ENCODE measurements around the gene ACTR2. TPM values are rescaled to one million over a fixed set of nuclear protein-coding genes. Genes with fewer than 3 reads are reported as not detected.
"Not testable (repeated sequence)": the region's sequence is repeated elsewhere in the genome, so short reads cannot be mapped to it uniquely, and the experiment has no call there.

The ACTR2 gene
- total RNA-seq, 1 experiment from 2014 or later, result 228 TPM

DNA sequence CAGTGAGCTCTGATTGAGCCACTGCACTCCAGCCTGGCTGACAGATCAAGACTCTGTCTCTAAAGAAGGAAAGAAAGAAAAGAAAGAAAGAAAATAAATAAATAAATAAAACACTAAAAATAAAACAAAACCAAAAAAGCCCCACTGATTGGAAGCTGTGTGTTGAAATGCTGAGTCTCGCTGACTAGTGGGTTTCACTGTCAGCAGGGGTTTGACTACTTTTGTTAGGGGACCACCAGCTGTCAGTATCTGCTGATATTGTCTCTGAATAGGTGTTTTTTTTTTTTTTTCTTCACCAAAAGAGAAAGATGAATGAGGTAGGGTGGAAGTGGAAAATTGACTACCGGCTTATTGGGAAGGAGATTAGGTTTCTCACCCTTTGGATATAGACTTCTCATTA, 12.8 kb upstream of the ACTR2 start:
- no peaks in the 10 kb centered on the region for H3K9me3 ChIP-seq (ENCODE audit: low read length)
- H3K4me1 ChIP-seq (ENCODE audit: low read length), result no peaks in the 10 kb centered on the region
- H4K20me1 ChIP-seq (ENCODE audit: insufficient read depth, low read depth, low read length), result peaks cover 3% of the 10 kb centered on the region; the same call in 1 of the 2 replicates
- no peaks in the 10 kb centered on the region for H3K36me3 ChIP-seq (ENCODE audit: insufficient read depth, low read length)
- no peak overlapping the region for H3K27ac ChIP-seq (ENCODE audit: low read length)
- H3K79me2 ChIP-seq (ENCODE audit: low read length), result no peaks in the 10 kb centered on the region
- H3K9me2 ChIP-seq (replicated peaks; ENCODE audit: insufficient read depth, low read length), result no peaks in the 10 kb centered on the region
- no peak for DNase-seq
- no peak overlapping the region for H3K4me2 ChIP-seq (ENCODE audit: low read depth, low read length, poor library complexity, severe bottlenecking)
- H3K9ac ChIP-seq (ENCODE audit: low read length), result no peak overlapping the region
- no peak overlapping the region for H3K4me3 ChIP-seq (ENCODE audit: low read length)
- H2AFZ ChIP-seq (ENCODE audit: low read length), result no peak overlapping the region
- no peaks in the 10 kb centered on the region for H3K27me3 ChIP-seq (ENCODE audit: low read length)

DNA sequence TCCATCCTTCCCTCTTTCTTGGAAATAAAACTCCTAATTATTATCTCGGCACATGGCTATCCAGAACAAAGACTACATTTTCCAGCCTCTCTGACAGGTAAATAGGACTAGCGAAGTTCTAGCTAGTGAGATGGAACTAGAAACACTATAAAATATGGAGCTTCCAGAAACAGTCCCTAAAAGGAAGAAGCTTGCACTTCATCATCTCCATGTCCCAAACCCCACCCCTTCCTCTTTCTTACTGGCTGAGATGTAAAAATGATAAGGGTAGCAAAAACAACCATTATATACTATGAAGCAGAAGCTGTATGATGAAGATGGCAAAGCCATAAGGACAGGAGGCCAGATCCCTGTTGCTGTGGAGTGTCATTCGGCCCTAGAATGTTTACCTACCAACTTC, 11.7 kb upstream of the ACTR2 start:
- Histone ChIP-seq H3K9me3 (ENCODE audit: low read length) (no peaks in the 10 kb centered on the region), H3K4me3 (ENCODE audit: low read length) (no peak overlapping the region), H3K27ac (ENCODE audit: low read length) (no peak overlapping the region), H3K9me2 (replicated peaks; ENCODE audit: insufficient read depth, low read length) (no peaks in the 10 kb centered on the region), H3K27me3 (ENCODE audit: low read length) (no peaks in the 10 kb centered on the region), H3K4me2 (ENCODE audit: low read depth, low read length, poor library complexity, severe bottlenecking) (no peak overlapping the region), H3K9ac (ENCODE audit: low read length) (no peak overlapping the region), H3K4me1 (ENCODE audit: low read length) (no peaks in the 10 kb centered on the region), H3K79me2 (ENCODE audit: low read length) (no peaks in the 10 kb centered on the region), H3K36me3 (ENCODE audit: insufficient read depth, low read length) (no peaks in the 10 kb centered on the region), H4K20me1 (ENCODE audit: insufficient read depth, low read depth, low read length) (peaks cover 3% of the 10 kb centered on the region; the same call in 1 of the 2 replicates), H2AFZ (ENCODE audit: low read length) (no peak overlapping the region)
- peak; percentile 39 for DNase-seq

DNA sequence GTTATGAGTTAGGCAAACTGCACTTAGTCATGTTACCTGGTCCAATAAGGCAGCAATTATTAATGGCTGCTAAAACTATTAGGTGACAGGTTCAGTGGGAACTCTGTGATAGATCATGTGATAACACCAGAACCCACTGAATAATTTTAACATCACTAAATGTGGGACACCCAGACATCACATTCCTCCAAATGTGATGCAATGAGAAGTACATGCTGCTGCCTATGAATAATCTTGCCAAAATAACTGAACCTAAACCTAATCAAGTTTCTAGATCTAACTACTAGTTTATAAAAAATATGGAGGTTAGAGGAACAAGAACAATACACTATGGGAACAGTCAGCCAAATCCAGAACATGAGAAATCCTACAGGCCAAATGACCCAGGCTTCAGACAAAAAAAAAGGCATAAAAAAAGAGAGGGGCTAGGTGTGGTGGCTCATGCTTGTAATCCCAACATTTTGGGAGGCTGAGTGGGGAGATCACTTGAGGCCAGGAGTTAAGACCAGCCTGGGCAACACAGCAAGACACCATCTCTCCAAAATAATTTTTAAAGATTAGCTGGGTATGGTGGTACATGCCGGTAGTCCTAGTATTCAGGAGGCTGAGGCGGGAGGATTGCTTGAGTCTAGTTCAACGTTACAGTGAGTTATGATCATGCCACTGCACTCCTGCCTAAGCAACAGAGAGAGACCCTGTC, 7.0 kb upstream of the ACTR2 start:
- H3K36me3 ChIP-seq (ENCODE audit: insufficient read depth, low read length), result peaks cover 3% of the 10 kb centered on the region; the same call in 1 of the 2 replicates
- no peak overlapping the region for H3K9ac ChIP-seq (ENCODE audit: low read length)
- H3K79me2 ChIP-seq (ENCODE audit: low read length), result no peaks in the 10 kb centered on the region
- H3K27ac ChIP-seq (ENCODE audit: low read length), result no peak overlapping the region
- no peaks in the 10 kb centered on the region for H3K27me3 ChIP-seq (ENCODE audit: low read length)
- H3K4me3 ChIP-seq (ENCODE audit: low read length), result no peak overlapping the region
- H3K9me3 ChIP-seq (ENCODE audit: low read length), result no peaks in the 10 kb centered on the region
- no peaks in the 10 kb centered on the region for H3K9me2 ChIP-seq (replicated peaks; ENCODE audit: insufficient read depth, low read length)
- DNase-seq, result no peak
- no peak overlapping the region for H3K4me2 ChIP-seq (ENCODE audit: low read depth, low read length, poor library complexity, severe bottlenecking)
- no peak overlapping the region for H2AFZ ChIP-seq (ENCODE audit: low read length)
- H4K20me1 ChIP-seq (ENCODE audit: insufficient read depth, low read depth, low read length), result peaks cover 3% of the 10 kb centered on the region; the same call in 1 of the 2 replicates
- no peaks in the 10 kb centered on the region for H3K4me1 ChIP-seq (ENCODE audit: low read length)

DNA sequence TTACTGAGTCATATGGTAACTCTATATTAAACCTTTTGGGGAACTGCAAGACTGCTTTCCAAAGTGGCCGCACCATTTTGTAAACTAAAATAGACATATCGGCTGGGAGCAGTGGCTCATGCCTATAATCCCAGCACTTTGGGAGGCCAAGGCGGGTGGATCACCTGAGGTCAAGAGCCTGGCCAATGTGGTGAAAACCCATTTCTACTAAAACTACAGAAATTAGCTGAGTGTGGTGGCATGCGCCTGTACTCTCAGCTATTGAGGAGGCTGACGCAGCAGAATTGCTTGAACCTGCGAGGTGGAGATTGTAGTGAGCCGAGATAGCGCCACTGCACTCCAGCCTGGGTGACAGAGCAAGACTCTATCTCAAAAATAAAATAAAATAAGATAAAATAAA, 6.4 kb upstream of the ACTR2 start:
- H3K4me1 ChIP-seq (ENCODE audit: low read length); H2AFZ ChIP-seq (ENCODE audit: low read length); H3K9ac ChIP-seq (ENCODE audit: low read length); H3K4me3 ChIP-seq (ENCODE audit: low read length); H3K27ac ChIP-seq (ENCODE audit: low read length); H4K20me1 ChIP-seq (ENCODE audit: insufficient read depth, low read depth, low read length); H3K36me3 ChIP-seq (ENCODE audit: insufficient read depth, low read length); H3K9me3 ChIP-seq (ENCODE audit: low read length); DNase-seq; H3K4me2 ChIP-seq (ENCODE audit: low read depth, low read length, poor library complexity, severe bottlenecking); H3K9me2 ChIP-seq (replicated peaks; ENCODE audit: insufficient read depth, low read length); H3K79me2 ChIP-seq (ENCODE audit: low read length); H3K27me3 ChIP-seq (ENCODE audit: low read length): not testable (repeated sequence)

DNA sequence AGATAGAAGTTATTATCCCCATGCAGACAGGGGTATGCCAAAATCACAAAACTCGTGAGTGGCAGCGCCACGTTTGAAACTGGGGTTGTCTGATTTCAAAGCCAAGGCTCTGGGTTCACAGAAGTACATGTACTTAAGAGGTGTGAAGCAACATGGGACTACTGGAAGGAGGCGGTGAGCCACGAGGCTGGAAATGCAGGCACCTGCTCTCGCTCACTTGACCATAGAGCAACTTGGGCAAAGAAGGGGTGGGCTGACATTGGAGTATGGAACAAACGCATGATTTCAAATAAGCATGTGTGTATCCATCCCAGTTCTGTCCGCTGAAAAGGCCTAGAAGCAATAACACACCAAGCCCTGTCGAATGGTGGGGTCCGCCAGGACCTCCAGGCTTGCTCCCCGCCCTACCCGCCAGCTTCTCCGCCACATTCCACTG, 593 bp upstream of the ACTR2 start:
- peak overlapping the region; percentile 33 for H2AFZ ChIP-seq (ENCODE audit: low read length)
- peak overlapping the region; percentile 76 for H3K4me3 ChIP-seq (ENCODE audit: low read length)
- peaks cover 59% of the 10 kb centered on the region for H3K79me2 ChIP-seq (ENCODE audit: low read length)
- peaks cover 22% of the 10 kb centered on the region for H4K20me1 ChIP-seq (ENCODE audit: insufficient read depth, low read depth, low read length)
- H3K4me2 ChIP-seq (ENCODE audit: low read depth, low read length, poor library complexity, severe bottlenecking), result peak overlapping the region; percentile 94
- no peaks in the 10 kb centered on the region for H3K9me3 ChIP-seq (ENCODE audit: low read length)
- DNase-seq, result peak; percentile 72
- H3K36me3 ChIP-seq (ENCODE audit: insufficient read depth, low read length), result peaks cover 27% of the 10 kb centered on the region
- H3K9me2 ChIP-seq (replicated peaks; ENCODE audit: insufficient read depth, low read length), result no peaks in the 10 kb centered on the region
- H3K4me1 ChIP-seq (ENCODE audit: low read length), result peaks cover 36% of the 10 kb centered on the region
- no peaks in the 10 kb centered on the region for H3K27me3 ChIP-seq (ENCODE audit: low read length)
- peak overlapping the region; percentile 1; the same call in 1 of the 2 replicates for H3K27ac ChIP-seq (ENCODE audit: low read length)
- H3K9ac ChIP-seq (ENCODE audit: low read length), result peak overlapping the region; percentile 99

DNA sequence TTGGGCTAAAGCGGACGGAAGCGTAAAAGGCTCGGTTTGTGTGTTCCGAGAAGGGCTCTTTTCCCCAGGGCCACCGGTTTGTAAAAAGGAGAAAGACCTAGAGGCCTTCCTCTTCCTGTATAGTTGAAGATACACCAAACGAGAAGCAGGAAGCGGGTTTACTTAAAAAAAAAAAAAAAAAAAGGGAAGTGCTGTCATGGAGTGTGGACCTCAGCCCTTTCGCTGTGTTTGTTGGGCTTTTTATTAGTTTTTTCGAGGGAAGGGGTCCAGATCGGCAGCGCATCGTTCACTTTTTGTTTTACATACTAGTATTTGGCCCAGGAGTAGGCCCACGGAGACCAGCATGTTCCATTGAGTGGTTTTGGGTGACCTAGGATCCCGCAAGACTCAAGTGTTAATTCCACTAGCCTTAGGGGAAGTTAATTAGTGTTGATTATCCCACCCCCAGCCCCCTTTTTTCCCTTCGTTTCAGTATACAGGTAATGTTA, 676 bp downstream of the ACTR2 start:
- Histone ChIP-seq H3K79me2 (ENCODE audit: low read length) (peaks cover 72% of the 10 kb centered on the region), H3K9ac (ENCODE audit: low read length) (peak overlapping the region; percentile 99), H3K27me3 (ENCODE audit: low read length) (no peaks in the 10 kb centered on the region), H2AFZ (ENCODE audit: low read length) (peak overlapping the region; percentile 34; the same call in 1 of the 2 replicates), H4K20me1 (ENCODE audit: insufficient read depth, low read depth, low read length) (peaks cover 33% of the 10 kb centered on the region), H3K4me3 (ENCODE audit: low read length) (peak overlapping the region; percentile 76), H3K4me1 (ENCODE audit: low read length) (peaks cover 39% of the 10 kb centered on the region), H3K9me2 (replicated peaks; ENCODE audit: insufficient read depth, low read length) (no peaks in the 10 kb centered on the region), H3K36me3 (ENCODE audit: insufficient read depth, low read length) (peaks cover 36% of the 10 kb centered on the region), H3K27ac (ENCODE audit: low read length) (peak overlapping the region; percentile 95), H3K4me2 (ENCODE audit: low read depth, low read length, poor library complexity, severe bottlenecking) (peak overlapping the region; percentile 84), H3K9me3 (ENCODE audit: low read length) (no peaks in the 10 kb centered on the region)
- peak; percentile 96 for DNase-seq

DNA sequence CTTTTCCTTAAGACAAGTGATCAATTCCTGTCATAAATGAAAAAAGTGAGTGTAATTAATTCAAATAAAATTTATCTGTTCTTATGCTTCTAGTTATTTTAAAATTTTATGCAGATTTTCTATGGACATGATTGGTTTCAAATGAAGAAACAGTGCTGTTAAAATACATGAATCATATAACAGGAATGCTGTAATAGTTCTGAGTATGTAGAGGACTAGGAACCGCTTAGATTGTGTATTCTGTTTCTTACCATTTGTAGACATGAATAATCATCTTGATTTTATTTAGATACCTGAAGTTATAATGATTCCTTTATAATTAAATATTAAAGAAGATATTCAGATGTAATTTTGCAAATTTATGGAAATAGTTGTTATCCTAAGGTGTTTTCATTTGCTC, 3.5 kb downstream of the ACTR2 start:
- Histone ChIP-seq H3K4me3 (ENCODE audit: low read length) (no peak overlapping the region), H2AFZ (ENCODE audit: low read length) (no peak overlapping the region), H3K4me2 (ENCODE audit: low read depth, low read length, poor library complexity, severe bottlenecking) (no peak overlapping the region), H4K20me1 (ENCODE audit: insufficient read depth, low read depth, low read length) (peaks cover 58% of the 10 kb centered on the region), H3K27me3 (ENCODE audit: low read length) (no peaks in the 10 kb centered on the region), H3K4me1 (ENCODE audit: low read length) (peaks cover 37% of the 10 kb centered on the region), H3K79me2 (ENCODE audit: low read length) (peaks cover 96% of the 10 kb centered on the region), H3K36me3 (ENCODE audit: insufficient read depth, low read length) (peaks cover 48% of the 10 kb centered on the region), H3K9ac (ENCODE audit: low read length) (no peak overlapping the region), H3K9me2 (replicated peaks; ENCODE audit: insufficient read depth, low read length) (no peaks in the 10 kb centered on the region), H3K9me3 (ENCODE audit: low read length) (no peaks in the 10 kb centered on the region), H3K27ac (ENCODE audit: low read length) (no peak overlapping the region)
- DNase-seq, result no peak

DNA sequence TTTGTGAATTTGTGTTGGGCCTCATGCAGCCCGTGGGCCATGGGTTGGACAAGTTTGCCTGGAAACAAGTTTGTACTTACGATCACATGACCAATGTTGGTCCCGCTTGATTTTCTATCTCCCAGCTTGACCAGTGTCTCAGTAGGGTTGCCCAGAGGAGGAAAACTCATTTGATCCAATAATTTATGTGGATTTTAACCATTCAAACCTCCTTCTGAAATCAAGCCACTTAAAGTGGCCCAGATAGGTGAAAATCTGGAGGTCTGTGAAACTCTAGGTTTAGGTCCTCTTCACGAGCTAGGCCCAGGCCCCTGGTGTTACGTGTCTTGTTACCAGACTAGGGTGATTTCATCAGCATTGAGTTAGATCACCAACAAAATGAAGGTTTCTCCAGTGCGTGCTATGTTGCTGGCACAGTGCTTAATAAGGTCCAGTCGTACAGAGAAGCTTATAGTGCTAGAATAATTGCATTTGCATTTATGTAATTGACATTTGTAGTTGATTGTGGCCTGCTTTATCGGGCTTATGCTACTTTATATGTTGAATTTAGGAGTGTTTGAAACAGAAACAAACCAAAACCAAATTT, 4.4 kb downstream of the ACTR2 start:
- Histone ChIP-seq H3K9ac (ENCODE audit: low read length) (no peak overlapping the region), H3K27me3 (ENCODE audit: low read length) (no peaks in the 10 kb centered on the region), H3K27ac (ENCODE audit: low read length) (no peak overlapping the region), H3K4me1 (ENCODE audit: low read length) (peaks cover 29% of the 10 kb centered on the region), H3K9me2 (replicated peaks; ENCODE audit: insufficient read depth, low read length) (no peaks in the 10 kb centered on the region), H4K20me1 (ENCODE audit: insufficient read depth, low read depth, low read length) (peaks cover 66% of the 10 kb centered on the region), H3K4me2 (ENCODE audit: low read depth, low read length, poor library complexity, severe bottlenecking) (peak overlapping the region; percentile 9), H3K4me3 (ENCODE audit: low read length) (no peak overlapping the region), H3K9me3 (ENCODE audit: low read length) (no peaks in the 10 kb centered on the region), H3K36me3 (ENCODE audit: insufficient read depth, low read length) (peaks cover 48% of the 10 kb centered on the region), H3K79me2 (ENCODE audit: low read length) (peaks cover 96% of the 10 kb centered on the region), H2AFZ (ENCODE audit: low read length) (no peak overlapping the region)
- DNase-seq, result no peak

Data from Karpas-422 (cell line).